Pancreas (tissue), 10 donors: Measurements from ENCODE around the gene PHB1. TPM values are rescaled to one million over a fixed set of nuclear protein-coding genes. Genes with fewer than 3 reads are reported as not detected.

ENCODE experiments used
- ATAC-seq, 4 donors: fragments of 200-7000 bp; cut with Tn5 transposase; one replicate each; pipeline versions ENCODE4 v1.8.0 to v1.9.1; 2020; ENCODE audit warnings: mild to moderate bottlenecking in 4 of 4, moderate library complexity in 4 of 4
- DNase-seq, 6 donors: peaks; one replicate each; pipeline ENCODE4 v3.0.0-alpha.2; 2020
- FAIRE-seq: peaks from 2 replicates; lab custom pipeline; 2012; peaks lifted over from hg19 to GRCh38; lab: Jason Lieb, UNC
- H3K27ac ChIP-seq, 4 donors: fragments of 200-600 bp; sonication (generic); 1 replicate in 3 of 4; 2 replicates in 1 of 4; pipeline versions ENCODE4 v1.5.0 to v1.8.0; 2020
- H3K27me3 ChIP-seq, 4 donors: fragments of 200-600 bp; one replicate each; pipeline ENCODE4 v1.8.0; 2021
- H3K36me3 ChIP-seq, 3 donors: fragments of 200-600 bp; sonication (generic) in 1 of 3; one replicate each; pipeline versions ENCODE4 v1.5.0 to v1.8.0; 2020 to 2021
- H3K4me1 ChIP-seq, 3 donors: fragments of 200-600 bp; one replicate each; pipeline ENCODE4 v1.8.0; 2021
- H3K4me3 ChIP-seq, 4 donors: fragments of 200-600 bp; sonication (generic) in 2 of 4; one replicate each; pipeline versions ENCODE4 v1.5.0 to v1.8.0; 2020 to 2021
- H3K9me3 ChIP-seq, 4 donors: fragments of 200-600 bp; one replicate each; pipeline ENCODE4 v1.8.0; 2021
- CTCF ChIP-seq, 4 donors: fragments of 200-600 bp; sonication (generic) in 3 of 4; IDR thresholded peaks; one replicate each; pipeline versions ENCODE4 v1.5.0 to v1.8.0; 2021; ENCODE audit warnings: antibody characterized with exemption in 4 of 4
- WGBS, 2 donors: extraction: QIAGEN DNeasy Blood & Tissue Kit; methylation state at CpG; one replicate each; pipeline ENCODE4 v1.1.7; 2013; 5-methylcytosine and 5-hydroxymethylcytosine counted together
- intact Hi-C, 3 donors: fragments of 100-400 bp; cut with DNase I; formaldehyde crosslinking; loops; one replicate each; pipeline versions ENCODE4 v1.11.1 to v1.14.2; 2022
- polyA plus RNA-seq, 2 donors: library from polyadenylated mRNA; stranded (reverse); fragments of 200-250 nt; gene quantifications; one replicate each; pipeline ENCODE4 v1.2.3, GENCODE V29; 2013
- total RNA-seq, 6 donors: library from RNA; stranded (reverse); fragmentation: NEBNext Ultra II Directional in 4 of 6; extraction: Animal tissue kit (Norgen Biotek cat#: 25700) in 4 of 6; gene quantifications; one replicate each; pipeline versions ENCODE4 v1.2.1 to v1.2.4, GENCODE V29; 2021 to 2023
- donor health status: healthy with polysubstance abuse.
- donor health status: DM: no; HTN: no; CAD: no; lungs with moderate emphysema.
- donor health status: DM: no; HTN: no; CAD: no.
- donor health status: control.
- donor health status: control.
- donor health status: Bipolar disorder and iron deficiency.
- donor health status: DM: yes; HTN: yes; CAD: no.
- donor health status: DM: no; HTN: no; CAD: no.
- donor health status: DM: no; HTN: no; CAD: no.
- donor health status: DM: yes; HTN: yes; CAD: no.

The PHB1 gene
- total and polyA plus RNA-seq, 8 donors: 30.1 to 71.8 (median 55.7) TPM

GRCh38 chr17:49384951-49385350 lies 29.7 kb downstream of the PHB1 start:
- no peaks in the 10 kb centered on the region for H3K9me3 ChIP-seq
- WGBS, 2 donors: 83 to 93% methylated on average over 4 of the region's 4 CpGs
- H3K27me3 ChIP-seq: no peaks in the 10 kb centered on the region
- no peak for TF ChIP-seq CTCF (IDR thresholded peaks at IDR 0.05)
- no peaks in the 10 kb centered on the region for H3K4me1 ChIP-seq
- no peak overlapping the region for H3K27ac ChIP-seq
- no peak for DNase-seq
- intact Hi-C loops: loop anchor here in 1 of 3 donors (10.0 kb wide), 1 partner anchor 60 kb away; no protein-coding TSS in a partner anchor
- H3K4me3 ChIP-seq: no peak overlapping the region
- ATAC-seq: no peak
- no peaks in the 10 kb centered on the region for H3K36me3 ChIP-seq
- no peak for FAIRE-seq

- intact Hi-C loops: loop anchor here in 1 of 3 donors (10.0 kb wide), 1 partner anchor 58 kb away; no protein-coding TSS in a partner anchor
- Histone ChIP-seq H3K36me3 (no peaks in the 10 kb centered on the region), H3K27me3 (no peaks in the 10 kb centered on the region), H3K27ac (no peak overlapping the region), H3K4me3 (no peak overlapping the region), H3K9me3 (no peaks in the 10 kb centered on the region), H3K4me1 (no peaks in the 10 kb centered on the region)
- ATAC-seq: no peak
- no peak for DNase-seq
- no peak for TF ChIP-seq CTCF (IDR thresholded peaks at IDR 0.05)
- WGBS, 2 donors: 88 to 93% methylated on average over 10 of the region's 10 CpGs
- FAIRE-seq: no peak
Observed at GRCh38 chr17:49383060-49383459, 31.6 kb downstream of the PHB1 start.

GRCh38 chr17:49382556-49382955 lies 32.1 kb downstream of the PHB1 start:
- no peak overlapping the region for H3K27ac ChIP-seq
- no peak for DNase-seq

GRCh38 chr17:49381793-49382192 lies 32.9 kb downstream of the PHB1 start:
- Histone ChIP-seq H3K9me3 (no peaks in the 10 kb centered on the region), H3K27ac (no peak overlapping the region), H3K27me3 (no peaks in the 10 kb centered on the region), H3K36me3 (no peaks in the 10 kb centered on the region), H3K4me3 (no peak overlapping the region), H3K4me1 (no peaks in the 10 kb centered on the region)
- no peak for TF ChIP-seq CTCF (IDR thresholded peaks at IDR 0.05)
- WGBS, 2 donors: 87 to 91% methylated on average over 5 of the region's 5 CpGs
- DNase-seq (no peak), FAIRE-seq (no peak), ATAC-seq (no peak)
- intact Hi-C loops: loop anchor here in 1 of 3 donors (10.0 kb wide), 1 partner anchor 57 kb away; no protein-coding TSS in a partner anchor

More at GRCh38 chr17:49382556-49382955, 32.1 kb downstream of the PHB1 start:
- H3K4me3 ChIP-seq: no peak overlapping the region
- no peaks in the 10 kb centered on the region for H3K36me3 ChIP-seq
- no peak for TF ChIP-seq CTCF (IDR thresholded peaks at IDR 0.05)
- 73 to 76% methylated on average over 7 of the region's 7 CpGs for WGBS, 2 donors
- intact Hi-C loops: loop anchor here in 1 of 3 donors (10.0 kb wide), 1 partner anchor 58 kb away; no protein-coding TSS in a partner anchor
- ATAC-seq (no peak), FAIRE-seq (no peak)
- no peaks in the 10 kb centered on the region for H3K9me3 ChIP-seq
- H3K4me1 ChIP-seq: no peaks in the 10 kb centered on the region
- no peaks in the 10 kb centered on the region for H3K27me3 ChIP-seq

GRCh38 chr17:49381033-49381432 lies 33.6 kb downstream of the PHB1 start:
- WGBS, 2 donors: 19 to 33% methylated on average over 1 of the region's 1 CpG
- FAIRE-seq: no peak
- H3K4me3 ChIP-seq: no peak overlapping the region
- TF ChIP-seq CTCF (IDR thresholded peaks at IDR 0.05): no peak
- H3K36me3 ChIP-seq: no peaks in the 10 kb centered on the region
- intact Hi-C loops: loop anchor here in 1 of 3 donors (10.0 kb wide), 1 partner anchor 56 kb away; no protein-coding TSS in a partner anchor
- no peak for DNase-seq
- H3K9me3 ChIP-seq: no peaks in the 10 kb centered on the region
- H3K4me1 ChIP-seq: no peaks in the 10 kb centered on the region
- peak in 3 of 4 donors; percentile 31 to 84 (median 58) for ATAC-seq
- no peak overlapping the region for H3K27ac ChIP-seq
- no peaks in the 10 kb centered on the region for H3K27me3 ChIP-seq
